Endothelial cell of umbilical vein (primary cell): Measurements from ENCODE around the gene HYOU1. TPM values are rescaled to one million over a fixed set of nuclear protein-coding genes. Genes with fewer than 3 reads are reported as not detected.

Experiments used
- Bru-seq: library from RNA; stranded (reverse); fragments of 400-500 nt; gene quantifications from one replicate; lab custom pipeline; 2021; lab: Mats Ljungman, UMichigan
- BruChase-seq, 2 experiments: library from RNA; stranded (reverse); fragments of 400-500 nt; gene quantifications; one replicate each; lab custom pipeline; 2021; lab: Mats Ljungman, UMichigan
- BruUV-seq: library from RNA; stranded (reverse); fragments of 400-500 nt; replicated peaks from 2 replicates; lab custom pipeline; 2021; lab: Mats Ljungman, UMichigan
- CTCF ChIA-PET: fragments of 300-600, 350-600 bp; sonication (Branson Sonifier 250); formaldehyde crosslinking; loops from one replicate; lab custom pipeline; 2021; ENCODE audit warnings: antibody characterized with exemption, inconsistent platforms; lab: Charles Lee
- POLR2A ChIA-PET: fragments of 300-600, 350-600 bp; sonication (Branson Sonifier 250); formaldehyde crosslinking; loops from one replicate; lab custom pipeline; 2021; ENCODE audit warnings: antibody characterized with exemption, inconsistent platforms; lab: Charles Lee
- DNase-seq: peaks from one replicate; pipeline ENCODE4 v3.0.0-alpha.2; 2011; ENCODE audit warnings: low read depth, low spot score
- FAIRE-seq: peaks from 2 replicates; lab custom pipeline; 2011; peaks lifted over from hg19 to GRCh38; lab: Jason Lieb, UNC
- H2AFZ ChIP-seq: 2 replicates; pipeline ENCODE4 v1.6.0; 2012; ENCODE audit warnings: low read depth, low read length, control low read depth, inconsistent platforms
- H3K27ac ChIP-seq: 2 replicates; pipeline ENCODE4 v1.5.1; 2011; ENCODE audit warnings: low read depth, mild to moderate bottlenecking, control low read depth, low read length, moderate library complexity; ENCODE audit not compliant: insufficient read depth
- H3K27me3 ChIP-seq, 2 experiments: 2 replicates each; pipeline versions ENCODE4 v1.6.0 to v1.6.1; 2011; ENCODE audit warnings: low read length in 2 of 2, mixed read lengths in 1 of 2; ENCODE audit not compliant: control insufficient read depth in 2 of 2, insufficient read depth in 2 of 2
- H3K36me3 ChIP-seq, 2 experiments: 2 replicates in 1 of 2; 3 replicates in 1 of 2; pipeline ENCODE4 v1.5.1; 2011; ENCODE audit warnings: low read length in 2 of 2, mild to moderate bottlenecking in 1 of 2, moderate library complexity in 1 of 2; ENCODE audit not compliant: control insufficient read depth in 2 of 2, insufficient read depth in 2 of 2; ENCODE audit errors: extremely low read depth in 1 of 2
- H3K4me1 ChIP-seq: 3 replicates; pipeline ENCODE4 v1.5.1; 2011; ENCODE audit warnings: mild to moderate bottlenecking, low read length; ENCODE audit not compliant: control insufficient read depth, insufficient read depth; ENCODE audit errors: extremely low read depth
- H3K4me2 ChIP-seq: 2 replicates; pipeline ENCODE4 v1.6.1; 2011; ENCODE audit warnings: low read length, control low read depth, mixed read lengths; ENCODE audit not compliant: insufficient read depth
- H3K4me3 ChIP-seq, 3 experiments: fragments of 200-600 bp in 1 of 3; sonication (generic), shearing (Covaris generic) in 1 of 3; replicated peaks in 1 of 3; 2 replicates each; pipeline ENCODE4 v1.5.1; 2011 to 2016; ENCODE audit warnings: control low read depth in 3 of 3, low read length in 3 of 3, mild to moderate bottlenecking in 2 of 3, inconsistent platforms in 1 of 3, low read depth in 1 of 3, moderate library complexity in 1 of 3; ENCODE audit not compliant: insufficient read depth in 1 of 3
- H3K79me2 ChIP-seq: 2 replicates; pipeline ENCODE4 v1.6.0; 2012; ENCODE audit warnings: low read length, inconsistent platforms; ENCODE audit not compliant: control insufficient read depth, insufficient read depth
- H3K9ac ChIP-seq: replicated peaks from 2 replicates; pipeline ENCODE3; 2011; ENCODE audit warnings: low read length, control low read depth; ENCODE audit not compliant: insufficient read depth; ENCODE audit errors: extremely low read depth
- H3K9me1 ChIP-seq: replicated peaks from 3 replicates; pipeline ENCODE4 v1.6.0; 2011; ENCODE audit warnings: mild to moderate bottlenecking, low read length; ENCODE audit not compliant: control insufficient read depth, insufficient read depth; ENCODE audit errors: extremely low read depth
- H3K9me3 ChIP-seq: replicated peaks from 2 replicates; pipeline ENCODE4 v1.5.1; 2012; ENCODE audit warnings: low read length, inconsistent platforms; ENCODE audit not compliant: control insufficient read depth, insufficient read depth
- H4K20me1 ChIP-seq: replicated peaks from 2 replicates; pipeline ENCODE3; 2011; ENCODE audit warnings: mild to moderate bottlenecking, low read length; ENCODE audit not compliant: control insufficient read depth, insufficient read depth; ENCODE audit errors: extremely low read depth
- CTCF ChIP-seq, 2 donors: IDR thresholded peaks; 1 replicate in 1 of 2; 2 replicates in 1 of 2; pipeline ENCODE4 v1.5.1; 2011; ENCODE audit warnings: low read length in 2 of 2, mild to moderate bottlenecking in 2 of 2, moderate library complexity in 2 of 2, control low read depth in 1 of 2, inconsistent platforms in 1 of 2, low read depth in 1 of 2; ENCODE audit not compliant: insufficient read depth in 1 of 2; ENCODE audit errors: extremely low read depth in 1 of 2
- EZH2 ChIP-seq: IDR thresholded peaks from 2 replicates; pipeline ENCODE4 v1.6.1; 2012; ENCODE audit warnings: borderline replicate concordance, low read depth, mild to moderate bottlenecking, moderate library complexity, low read length, inconsistent platforms; ENCODE audit not compliant: severe bottlenecking
- MYC ChIP-seq: IDR thresholded peaks from one replicate; pipeline ENCODE4 v1.6.1; 2011; ENCODE audit warnings: mild to moderate bottlenecking, low read depth, low read length
- POLR2A ChIP-seq: IDR thresholded peaks from 2 replicates; pipeline ENCODE4 v1.6.1; 2012; ENCODE audit warnings: low read depth, mild to moderate bottlenecking, control low read depth, low read length
- POLR2AphosphoS5 ChIP-seq: IDR thresholded peaks from 2 replicates; pipeline ENCODE4 v1.6.1; 2012; ENCODE audit warnings: low read depth, mild to moderate bottlenecking, control low read depth, low read length, moderate library complexity; ENCODE audit not compliant: insufficient read depth
- dilution Hi-C: fragments of 300-500 bp; cut with MboI; formaldehyde crosslinking; loops from one replicate; pipeline ENCODE4 v1.15.0; 2019; ENCODE audit warnings: low sequenced_read_pairs; ENCODE audit not compliant: extremely low pct_ligation_motif_present
- intact Hi-C: fragments of 100-400 bp; cut with micrococcal nuclease; formaldehyde crosslinking; loops from one replicate; pipeline ENCODE4 v1.10.0; 2022
- long read RNA-seq: library from polyadenylated mRNA; stranded (forward); transcript quantifications from one replicate; pipeline ENCODE4 v2.0.0, GENCODE V29; 2021
- polyA minus RNA-seq, 3 experiments: library from RNA; depleted of rRNA, polyadenylated mRNA; stranded (reverse); fragments of >200 nt; gene quantifications; 1 replicate in 1 of 3; 2 replicates in 2 of 3; pipeline ENCODE4 v1.2.3, GENCODE V29; 2011
- polyA plus RNA-seq, 4 experiments: library from polyadenylated mRNA; depleted of rRNA in 3 of 4; stranded (reverse) in 3 of 4; unstranded in 1 of 4; fragments of >200 nt; gene quantifications; 2 replicates each; pipeline versions ENCODE4 v1.2.1 to v1.2.3, GENCODE V29; 2011 to 2012; ENCODE audit warnings: missing spikeins in 1 of 4
- total RNA-seq: library from RNA; stranded (reverse); gene quantifications from 2 replicates; pipeline ENCODE4 v1.2.3, GENCODE V29; 2021

The HYOU1 gene, protein sequence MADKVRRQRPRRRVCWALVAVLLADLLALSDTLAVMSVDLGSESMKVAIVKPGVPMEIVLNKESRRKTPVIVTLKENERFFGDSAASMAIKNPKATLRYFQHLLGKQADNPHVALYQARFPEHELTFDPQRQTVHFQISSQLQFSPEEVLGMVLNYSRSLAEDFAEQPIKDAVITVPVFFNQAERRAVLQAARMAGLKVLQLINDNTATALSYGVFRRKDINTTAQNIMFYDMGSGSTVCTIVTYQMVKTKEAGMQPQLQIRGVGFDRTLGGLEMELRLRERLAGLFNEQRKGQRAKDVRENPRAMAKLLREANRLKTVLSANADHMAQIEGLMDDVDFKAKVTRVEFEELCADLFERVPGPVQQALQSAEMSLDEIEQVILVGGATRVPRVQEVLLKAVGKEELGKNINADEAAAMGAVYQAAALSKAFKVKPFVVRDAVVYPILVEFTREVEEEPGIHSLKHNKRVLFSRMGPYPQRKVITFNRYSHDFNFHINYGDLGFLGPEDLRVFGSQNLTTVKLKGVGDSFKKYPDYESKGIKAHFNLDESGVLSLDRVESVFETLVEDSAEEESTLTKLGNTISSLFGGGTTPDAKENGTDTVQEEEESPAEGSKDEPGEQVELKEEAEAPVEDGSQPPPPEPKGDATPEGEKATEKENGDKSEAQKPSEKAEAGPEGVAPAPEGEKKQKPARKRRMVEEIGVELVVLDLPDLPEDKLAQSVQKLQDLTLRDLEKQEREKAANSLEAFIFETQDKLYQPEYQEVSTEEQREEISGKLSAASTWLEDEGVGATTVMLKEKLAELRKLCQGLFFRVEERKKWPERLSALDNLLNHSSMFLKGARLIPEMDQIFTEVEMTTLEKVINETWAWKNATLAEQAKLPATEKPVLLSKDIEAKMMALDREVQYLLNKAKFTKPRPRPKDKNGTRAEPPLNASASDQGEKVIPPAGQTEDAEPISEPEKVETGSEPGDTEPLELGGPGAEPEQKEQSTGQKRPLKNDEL
- total RNA-seq: 286 and 302 TPM in 2 replicates
- polyA plus RNA-seq: 318 and 355 TPM in 2 replicates
- polyA plus RNA-seq (2011; cell fraction: cytosol; rRNA removed): 263 and 280 TPM in 2 replicates
- 330 and 348 TPM in 2 replicates for polyA plus RNA-seq (2011; cell fraction: nucleus; rRNA removed)
- polyA plus RNA-seq (2012): 217 and 236 TPM in 2 replicates
- 356 and 385 TPM in 2 replicates for polyA minus RNA-seq
- polyA minus RNA-seq (2011; cell fraction: cytosol; rRNA and poly(A)+ RNA removed): 50.0 TPM
- 97.4 and 134 TPM in 2 replicates for polyA minus RNA-seq (2011; cell fraction: nucleus; rRNA and poly(A)+ RNA removed)
- percentile 86 among the genes with signal in this experiment for Bru-seq, nascent RNA
- BruChase-seq, experiment 1, labeled RNA remaining after a 6-hour chase: percentile 97 among the genes with signal in this experiment
- BruChase-seq, experiment 2, labeled RNA remaining after a 2-hour chase: percentile 94 among the genes with signal in this experiment
- long read RNA-seq, full-length matches to known transcripts: 22 of 151 reads
- long read RNA-seq, partial matches to known transcripts: 53 of 151 reads
- long read RNA-seq, other reads (novel, unspliced or antisense): 76 of 151 reads

- Histone ChIP-seq H4K20me1 (no peaks in the 10 kb centered on the region), H3K79me2 (peaks cover 19% of the 10 kb centered on the region), H3K27ac (peak within 1 kb of the TSS; percentile 54), H2AFZ (peak within 1 kb of the TSS; percentile 63), H3K36me3 (peaks cover 16 to 30% of the 10 kb centered on the region in 2 experiments), H3K9ac (peak within 1 kb of the TSS; percentile 85), H3K9me1 (no peaks in the 10 kb centered on the region), H3K9me3 (no peaks in the 10 kb centered on the region), H3K4me3 (peak within 1 kb of the TSS; percentile 72 to 86 (median 80)), H3K27me3 (no peaks in the 10 kb centered on the region), H3K4me2 (peak within 1 kb of the TSS; percentile 75), H3K4me1 (peaks cover 11% of the 10 kb centered on the region)
- DNase-seq (peak; percentile 96), FAIRE-seq (peak; percentile 95)
- CTCF ChIA-PET: interaction anchor here (0.8 to 3.5 kb wide), 8 partner anchors 8 to 47 kb away, joined by 3 to 29 read pairs (median 3); partner anchors contain the start of genes DPAGT1 and VPS11
- intact Hi-C loops: loop anchor here (1.0 to 5.0 kb wide), 7 partner anchors 10 to 140 kb away; partner anchors contain the start of genes BCL9L, CENATAC, RPS25 and SLC37A4
- TF ChIP-seq CTCF (IDR thresholded peaks at IDR 0.05; ENCODE audit: extremely low read depth in 1 of 2, insufficient read depth in 1 of 2, low read depth in 1 of 2, low read length in 2 of 2) (peak in 1 of 2 donors; percentile 35), POLR2AphosphoS5 (peak; percentile 75), POLR2A (peak; percentile 84), EZH2 (no peak), MYC (no peak)
- POLR2A ChIA-PET: interaction anchor here (0.8 to 1.9 kb wide), 2 partner anchors 10 kb away, joined by 3 to 7 read pairs; partner anchors contain the start of gene VPS11
- dilution Hi-C loops: no loop called here
- no TSS peak for BruUV-seq
Measured at GRCh38 chr11:119057000-119057769, at the start of gene HYOU1. Gene HYOU1 (minus strand): TSS chr11:119057205. CDS start chr11:119056160, 1,045 bp downstream.
